ENCODE data around the gene TNFSF12.

DNA sequence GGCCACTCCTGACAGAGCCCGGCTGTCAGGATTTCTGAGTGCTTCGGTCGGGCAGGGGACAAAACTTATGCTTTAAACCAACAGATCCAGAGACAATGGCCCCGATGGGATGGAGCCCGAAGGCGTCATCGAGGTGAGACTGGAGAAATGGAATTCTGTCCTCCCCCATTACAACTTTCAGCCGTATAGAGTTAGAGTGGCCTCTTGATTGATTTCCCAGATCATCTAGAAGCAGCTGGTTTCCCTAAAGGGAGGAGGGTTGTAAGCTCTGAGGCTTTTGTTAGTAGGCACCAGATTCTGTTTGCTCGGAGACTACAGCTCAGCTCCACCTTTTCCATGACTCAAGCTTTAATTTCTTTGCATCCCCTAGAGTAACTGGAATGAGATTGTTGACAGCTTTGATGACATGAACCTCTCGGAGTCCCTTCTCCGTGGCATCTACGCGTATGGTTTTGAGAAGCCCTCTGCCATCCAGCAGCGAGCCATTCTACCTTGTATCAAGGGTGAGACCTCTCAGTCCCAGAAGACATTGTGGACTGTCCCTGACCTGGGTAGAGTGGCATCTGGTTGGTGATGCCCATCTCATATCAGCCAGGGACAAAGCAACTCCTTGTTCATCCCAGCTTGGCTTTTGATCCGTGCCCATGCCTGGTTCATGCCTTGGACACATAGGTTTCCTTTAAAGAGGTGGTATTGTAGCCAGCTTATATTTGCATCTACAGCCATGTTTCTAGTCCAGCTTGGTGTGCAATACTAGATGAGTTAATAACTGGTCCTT, 25.5 kb downstream of the TNFSF12 start:
- TF ChIP-seq CTCF (IDR thresholded peaks at IDR 0.05; ENCODE audit: low read length) (no peak), EZH2 (optimal IDR thresholded peaks at IDR 0.05; ENCODE audit: low read depth, low read length) (no peak), EZH2phosphoT487 (IDR thresholded peaks at IDR 0.05; ENCODE audit: low read length) (no peak)
